ENCODE data around the gene CNST.

DNA sequence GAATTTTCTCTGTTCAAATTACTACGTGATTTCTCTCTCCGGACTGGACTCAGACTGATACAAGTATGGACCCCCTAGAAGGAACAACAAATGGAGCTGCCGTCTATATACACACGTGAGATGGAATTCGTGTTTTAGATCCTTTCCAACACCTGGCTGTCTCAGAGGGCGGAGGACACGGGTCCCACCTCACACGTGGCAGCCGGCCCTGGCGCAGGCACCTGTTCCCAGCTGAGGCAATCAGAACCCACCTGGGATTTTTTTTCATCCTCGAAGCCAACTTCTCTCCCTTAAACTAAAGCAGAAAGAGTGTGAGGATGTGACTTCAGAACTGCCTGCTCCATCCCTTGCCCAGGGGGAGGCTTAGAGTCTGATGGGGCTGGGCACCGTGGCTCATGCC lies 123.8 kb downstream of the CNST start:
- TF ChIP-seq, protein P1, sequence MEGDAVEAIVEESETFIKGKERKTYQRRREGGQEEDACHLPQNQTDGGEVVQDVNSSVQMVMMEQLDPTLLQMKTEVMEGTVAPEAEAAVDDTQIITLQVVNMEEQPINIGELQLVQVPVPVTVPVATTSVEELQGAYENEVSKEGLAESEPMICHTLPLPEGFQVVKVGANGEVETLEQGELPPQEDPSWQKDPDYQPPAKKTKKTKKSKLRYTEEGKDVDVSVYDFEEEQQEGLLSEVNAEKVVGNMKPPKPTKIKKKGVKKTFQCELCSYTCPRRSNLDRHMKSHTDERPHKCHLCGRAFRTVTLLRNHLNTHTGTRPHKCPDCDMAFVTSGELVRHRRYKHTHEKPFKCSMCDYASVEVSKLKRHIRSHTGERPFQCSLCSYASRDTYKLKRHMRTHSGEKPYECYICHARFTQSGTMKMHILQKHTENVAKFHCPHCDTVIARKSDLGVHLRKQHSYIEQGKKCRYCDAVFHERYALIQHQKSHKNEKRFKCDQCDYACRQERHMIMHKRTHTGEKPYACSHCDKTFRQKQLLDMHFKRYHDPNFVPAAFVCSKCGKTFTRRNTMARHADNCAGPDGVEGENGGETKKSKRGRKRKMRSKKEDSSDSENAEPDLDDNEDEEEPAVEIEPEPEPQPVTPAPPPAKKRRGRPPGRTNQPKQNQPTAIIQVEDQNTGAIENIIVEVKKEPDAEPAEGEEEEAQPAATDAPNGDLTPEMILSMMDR (conservative IDR thresholded peaks at IDR 0.05; ENCODE audit: low read length), result no peak
- TF ChIP-seq EZH2phosphoT487 (IDR thresholded peaks at IDR 0.05; ENCODE audit: borderline replicate concordance, low read depth, low read length), result no peak

Data from OCI-LY7 (cell line).